Measurements from ENCODE around the gene UGT3A1. TPM values are rescaled to one million over a fixed set of nuclear protein-coding genes. Genes with fewer than 3 reads are reported as not detected.

Gene UGT3A1
- total RNA-seq, 1 donor from 2014 or later: not detected

DNA sequence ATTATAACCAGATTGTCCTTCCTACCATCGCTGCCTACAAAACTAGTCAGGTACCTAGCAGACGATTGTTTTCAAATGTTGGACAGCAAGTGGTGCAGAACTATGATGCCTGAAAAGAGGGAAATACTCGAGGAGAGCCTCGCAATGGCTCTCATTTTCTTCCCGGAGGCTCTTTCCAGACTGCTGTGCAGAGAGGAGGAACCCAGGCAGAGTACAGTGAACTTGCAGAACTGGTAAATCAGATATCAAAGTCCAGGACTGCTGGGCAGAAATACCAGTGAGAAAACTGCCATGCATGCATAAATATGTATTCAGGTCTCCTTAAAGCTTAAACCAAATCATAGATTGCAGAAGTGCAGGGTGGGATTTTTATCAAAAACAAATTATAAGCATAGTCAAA is 26.4 kb upstream of the UGT3A1 start:
- Mint-ChIP-seq H3K4me3 (no peak overlapping the region), H3K27ac (ENCODE audit: unreplicated experiment) (no peak overlapping the region), H3K27me3 (ENCODE audit: low read depth) (peaks cover 5% of the 10 kb centered on the region), H3K4me1 (no peaks in the 10 kb centered on the region), H3K36me3 (ENCODE audit: low read depth) (peaks cover 12% of the 10 kb centered on the region), H3K9me3 (peaks cover 24% of the 10 kb centered on the region)
- no peak for DNase-seq (ENCODE audit: low read depth, low spot score)
- TF ChIP-seq, protein P1, sequence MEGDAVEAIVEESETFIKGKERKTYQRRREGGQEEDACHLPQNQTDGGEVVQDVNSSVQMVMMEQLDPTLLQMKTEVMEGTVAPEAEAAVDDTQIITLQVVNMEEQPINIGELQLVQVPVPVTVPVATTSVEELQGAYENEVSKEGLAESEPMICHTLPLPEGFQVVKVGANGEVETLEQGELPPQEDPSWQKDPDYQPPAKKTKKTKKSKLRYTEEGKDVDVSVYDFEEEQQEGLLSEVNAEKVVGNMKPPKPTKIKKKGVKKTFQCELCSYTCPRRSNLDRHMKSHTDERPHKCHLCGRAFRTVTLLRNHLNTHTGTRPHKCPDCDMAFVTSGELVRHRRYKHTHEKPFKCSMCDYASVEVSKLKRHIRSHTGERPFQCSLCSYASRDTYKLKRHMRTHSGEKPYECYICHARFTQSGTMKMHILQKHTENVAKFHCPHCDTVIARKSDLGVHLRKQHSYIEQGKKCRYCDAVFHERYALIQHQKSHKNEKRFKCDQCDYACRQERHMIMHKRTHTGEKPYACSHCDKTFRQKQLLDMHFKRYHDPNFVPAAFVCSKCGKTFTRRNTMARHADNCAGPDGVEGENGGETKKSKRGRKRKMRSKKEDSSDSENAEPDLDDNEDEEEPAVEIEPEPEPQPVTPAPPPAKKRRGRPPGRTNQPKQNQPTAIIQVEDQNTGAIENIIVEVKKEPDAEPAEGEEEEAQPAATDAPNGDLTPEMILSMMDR (conservative IDR thresholded peaks at IDR 0.05): no peak

DNA sequence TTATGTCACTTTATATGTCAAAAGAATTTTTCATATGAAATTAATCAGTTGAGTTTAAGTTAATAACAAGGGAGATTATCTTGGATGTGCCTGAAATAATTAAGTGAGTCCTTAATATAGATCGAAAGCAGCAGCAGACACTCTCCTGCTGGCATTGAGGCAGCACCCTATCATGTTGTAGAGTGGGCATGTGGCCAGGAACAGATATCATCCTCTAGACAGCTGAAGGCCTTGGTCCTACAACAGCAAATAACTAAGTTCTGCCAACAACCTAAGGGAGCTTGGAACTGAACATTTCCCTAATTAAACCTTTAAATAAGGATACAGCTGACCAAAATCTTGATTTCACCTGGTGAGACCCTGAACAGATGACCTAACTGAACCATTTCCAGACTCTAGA is 25.8 kb upstream of the UGT3A1 start:
- Mint-ChIP-seq H3K27me3 (ENCODE audit: low read depth) (peaks cover 5% of the 10 kb centered on the region), H3K27ac (ENCODE audit: unreplicated experiment) (no peak overlapping the region), H3K4me3 (no peak overlapping the region), H3K4me1 (no peaks in the 10 kb centered on the region), H3K9me3 (peaks cover 25% of the 10 kb centered on the region), H3K36me3 (ENCODE audit: low read depth) (peaks cover 12% of the 10 kb centered on the region)
- TF ChIP-seq, protein P1 (conservative IDR thresholded peaks at IDR 0.05): no peak
- no peak for DNase-seq (ENCODE audit: low read depth, low spot score)

DNA sequence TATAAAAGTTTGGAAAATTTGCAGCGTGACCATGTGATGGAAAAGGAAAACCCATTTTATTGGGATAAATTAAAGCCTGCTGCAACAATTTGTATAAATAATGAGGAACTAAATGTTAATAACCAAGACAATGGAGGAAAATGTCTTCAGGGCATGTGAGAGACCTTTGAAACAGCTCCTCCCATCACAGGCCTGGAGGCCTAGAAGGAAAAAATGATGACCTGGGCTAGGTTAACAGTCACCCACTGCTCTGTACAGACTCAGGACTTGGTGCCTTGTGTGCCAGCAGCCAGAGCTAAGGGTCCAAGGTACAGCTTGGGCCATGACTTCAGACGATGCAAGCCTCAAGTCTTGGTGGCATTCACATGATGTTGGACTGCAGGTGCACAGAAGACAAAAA is 22.0 kb upstream of the UGT3A1 start:
- H3K9me3 Mint-ChIP-seq: peaks cover 29% of the 10 kb centered on the region
- TF ChIP-seq, protein P1 (conservative IDR thresholded peaks at IDR 0.05): no peak
- peaks cover 6% of the 10 kb centered on the region for H3K36me3 Mint-ChIP-seq (ENCODE audit: low read depth)
- H3K27me3 Mint-ChIP-seq (ENCODE audit: low read depth): no peaks in the 10 kb centered on the region
- no peak for DNase-seq (ENCODE audit: low read depth, low spot score)
- no peak overlapping the region for H3K4me3 Mint-ChIP-seq
- H3K4me1 Mint-ChIP-seq: no peaks in the 10 kb centered on the region
- no peak overlapping the region for H3K27ac Mint-ChIP-seq (ENCODE audit: unreplicated experiment)

DNA sequence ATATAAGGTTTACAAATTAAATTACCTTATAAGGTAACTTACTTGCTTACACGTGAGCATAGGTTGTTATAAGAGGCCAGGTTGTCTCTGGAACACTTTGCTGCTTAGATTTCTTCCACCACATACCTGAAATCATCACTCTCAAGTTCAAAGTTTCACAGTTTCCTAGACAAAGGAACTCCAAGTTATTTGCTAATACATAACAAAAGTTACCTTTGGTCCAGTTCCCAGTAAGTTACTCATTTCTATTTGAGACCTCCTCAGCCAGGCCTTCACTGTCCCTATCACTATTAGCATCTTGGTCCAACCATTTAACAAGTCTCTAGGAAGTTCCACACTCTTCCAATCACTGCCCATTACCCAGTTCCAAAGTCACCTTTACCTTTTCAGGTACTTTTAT is 18.5 kb upstream of the UGT3A1 start:
- Mint-ChIP-seq H3K36me3 (ENCODE audit: low read depth) (peaks cover 2% of the 10 kb centered on the region), H3K9me3 (peaks cover 19% of the 10 kb centered on the region), H3K27ac (ENCODE audit: unreplicated experiment) (no peak overlapping the region), H3K4me3 (no peak overlapping the region), H3K27me3 (ENCODE audit: low read depth) (no peaks in the 10 kb centered on the region), H3K4me1 (no peaks in the 10 kb centered on the region)
- TF ChIP-seq, protein P1 (conservative IDR thresholded peaks at IDR 0.05): no peak
- no peak for DNase-seq (ENCODE audit: low read depth, low spot score)

DNA sequence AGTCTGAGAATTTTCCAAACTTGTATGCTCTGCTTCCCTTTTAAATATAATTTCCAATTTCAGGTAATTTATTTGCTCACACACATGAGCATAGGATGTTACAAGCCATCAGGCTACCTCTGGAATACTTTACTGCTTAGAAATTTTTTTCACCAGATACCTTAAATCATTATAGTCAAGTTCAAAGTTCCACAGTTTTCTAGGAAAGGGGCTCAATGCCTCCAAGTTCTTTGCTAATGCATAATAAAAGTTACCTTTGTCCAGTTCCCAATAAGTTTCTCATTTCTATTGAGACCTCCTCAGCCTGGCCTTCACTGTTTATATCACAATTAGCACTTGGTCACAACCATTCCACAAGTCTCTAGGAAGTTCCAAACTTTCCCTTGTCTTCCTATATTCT is 16.2 kb upstream of the UGT3A1 start:
- Mint-ChIP-seq H3K36me3 (ENCODE audit: low read depth) (no peaks in the 10 kb centered on the region), H3K9me3 (peaks cover 10% of the 10 kb centered on the region), H3K27me3 (ENCODE audit: low read depth) (no peaks in the 10 kb centered on the region), H3K27ac (ENCODE audit: unreplicated experiment) (no peak overlapping the region), H3K4me3 (no peak overlapping the region), H3K4me1 (no peaks in the 10 kb centered on the region)
- no peak for DNase-seq (ENCODE audit: low read depth, low spot score)
- TF ChIP-seq, protein P1 (conservative IDR thresholded peaks at IDR 0.05): no peak

DNA sequence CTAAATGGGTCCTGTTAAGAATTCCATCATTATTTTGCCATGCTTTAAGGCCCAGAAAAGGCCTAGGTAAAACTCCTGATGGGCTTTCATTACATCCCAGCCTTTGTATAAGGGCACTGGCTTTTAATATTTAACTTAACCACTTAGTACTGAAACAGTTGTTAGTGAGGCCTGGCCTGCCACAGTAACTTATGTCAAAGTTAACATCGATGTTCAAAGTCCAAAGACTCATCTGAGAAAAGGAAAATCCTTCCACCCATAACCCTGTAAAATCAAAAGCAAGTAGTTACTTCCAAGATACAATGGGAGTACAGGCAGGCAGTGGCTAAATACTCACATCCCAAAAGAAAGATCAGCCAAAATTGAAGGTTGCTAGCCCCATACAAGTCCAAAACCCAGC is 15.0 kb upstream of the UGT3A1 start:
- Mint-ChIP-seq H3K4me1 (no peaks in the 10 kb centered on the region), H3K9me3 (peaks cover 10% of the 10 kb centered on the region), H3K27ac (ENCODE audit: unreplicated experiment) (no peak overlapping the region), H3K36me3 (ENCODE audit: low read depth) (no peaks in the 10 kb centered on the region), H3K27me3 (ENCODE audit: low read depth) (no peaks in the 10 kb centered on the region), H3K4me3 (no peak overlapping the region)
- TF ChIP-seq, protein P1 (conservative IDR thresholded peaks at IDR 0.05): no peak
- no peak for DNase-seq (ENCODE audit: low read depth, low spot score)
